Neural cell (in vitro differentiated cells): ENCODE results near the gene MEAK7.

Experiments used
- CTCF ChIP-seq: fragments of 450-650 bp; IDR thresholded peaks from 2 replicates; pipeline ENCODE4 v1.5.1; 2014; ENCODE audit warnings: antibody characterized with exemption, mild to moderate bottlenecking, moderate library complexity; ENCODE audit not compliant: poor library complexity, severe bottlenecking
- EP300 ChIP-seq: fragments of 450-650 bp; conservative IDR thresholded peaks from 2 replicates; pipeline ENCODE4 v1.6.1; 2014; ENCODE audit warnings: antibody characterized with exemption, mild to moderate bottlenecking, moderate library complexity; ENCODE audit not compliant: poor library complexity, severe bottlenecking
- EZH2 ChIP-seq: fragments of 200-600, 300-800 bp; shearing (Covaris generic), sonication (generic); IDR thresholded peaks from 2 replicates; pipeline ENCODE4 v1.6.1; 2014; ENCODE audit warnings: antibody characterized with exemption, low read length, borderline replicate concordance, mild to moderate bottlenecking; ENCODE audit not compliant: insufficient read depth, poor library complexity, severe bottlenecking
- MXI1 ChIP-seq: fragments of 450-650 bp; conservative IDR thresholded peaks from 2 replicates; pipeline ENCODE4 v1.6.1; 2014; ENCODE audit warnings: antibody characterized with exemption, mild to moderate bottlenecking; ENCODE audit not compliant: poor library complexity, severe bottlenecking
- POLR2AphosphoS5 ChIP-seq: IDR thresholded peaks from 2 replicates; pipeline ENCODE4 v1.6.1; 2012
- RAD21 ChIP-seq: fragments of 450-650 bp; conservative IDR thresholded peaks from 2 replicates; pipeline ENCODE4 v1.6.1; 2014; ENCODE audit warnings: antibody characterized with exemption, mild to moderate bottlenecking, moderate library complexity
- SMC3 ChIP-seq: fragments of 450-650 bp; conservative IDR thresholded peaks from 2 replicates; pipeline ENCODE4 v1.6.1; 2014; ENCODE audit warnings: antibody characterized with exemption, mild to moderate bottlenecking, moderate library complexity; ENCODE audit not compliant: poor library complexity
- TAF1 ChIP-seq: IDR thresholded peaks from 2 replicates; pipeline ENCODE4 v1.6.1; 2012; ENCODE audit warnings: low read depth
- TF ChIP-seq, protein P1 (sequence below): IDR thresholded peaks from 2 replicates; pipeline ENCODE4 v1.6.1; 2012; ENCODE audit warnings: borderline replicate concordance

GRCh38 chr16:84462296-84463210 is 41.9 kb downstream of the MEAK7 start:
- TF ChIP-seq MXI1, result no peak
- no peak for TF ChIP-seq POLR2AphosphoS5
- no peak for TF ChIP-seq CTCF
- TF ChIP-seq, protein P1, sequence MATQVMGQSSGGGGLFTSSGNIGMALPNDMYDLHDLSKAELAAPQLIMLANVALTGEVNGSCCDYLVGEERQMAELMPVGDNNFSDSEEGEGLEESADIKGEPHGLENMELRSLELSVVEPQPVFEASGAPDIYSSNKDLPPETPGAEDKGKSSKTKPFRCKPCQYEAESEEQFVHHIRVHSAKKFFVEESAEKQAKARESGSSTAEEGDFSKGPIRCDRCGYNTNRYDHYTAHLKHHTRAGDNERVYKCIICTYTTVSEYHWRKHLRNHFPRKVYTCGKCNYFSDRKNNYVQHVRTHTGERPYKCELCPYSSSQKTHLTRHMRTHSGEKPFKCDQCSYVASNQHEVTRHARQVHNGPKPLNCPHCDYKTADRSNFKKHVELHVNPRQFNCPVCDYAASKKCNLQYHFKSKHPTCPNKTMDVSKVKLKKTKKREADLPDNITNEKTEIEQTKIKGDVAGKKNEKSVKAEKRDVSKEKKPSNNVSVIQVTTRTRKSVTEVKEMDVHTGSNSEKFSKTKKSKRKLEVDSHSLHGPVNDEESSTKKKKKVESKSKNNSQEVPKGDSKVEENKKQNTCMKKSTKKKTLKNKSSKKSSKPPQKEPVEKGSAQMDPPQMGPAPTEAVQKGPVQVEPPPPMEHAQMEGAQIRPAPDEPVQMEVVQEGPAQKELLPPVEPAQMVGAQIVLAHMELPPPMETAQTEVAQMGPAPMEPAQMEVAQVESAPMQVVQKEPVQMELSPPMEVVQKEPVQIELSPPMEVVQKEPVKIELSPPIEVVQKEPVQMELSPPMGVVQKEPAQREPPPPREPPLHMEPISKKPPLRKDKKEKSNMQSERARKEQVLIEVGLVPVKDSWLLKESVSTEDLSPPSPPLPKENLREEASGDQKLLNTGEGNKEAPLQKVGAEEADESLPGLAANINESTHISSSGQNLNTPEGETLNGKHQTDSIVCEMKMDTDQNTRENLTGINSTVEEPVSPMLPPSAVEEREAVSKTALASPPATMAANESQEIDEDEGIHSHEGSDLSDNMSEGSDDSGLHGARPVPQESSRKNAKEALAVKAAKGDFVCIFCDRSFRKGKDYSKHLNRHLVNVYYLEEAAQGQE, result no peak
- no peak for TF ChIP-seq TAF1
- TF ChIP-seq EZH2, result no peak
- TF ChIP-seq RAD21, result no peak
- TF ChIP-seq SMC3, result no peak
- TF ChIP-seq EP300, result no peak
